ENCODE results near the gene ATP13A3. TPM values are rescaled to one million over a fixed set of nuclear protein-coding genes. Genes with fewer than 3 reads are reported as not detected.

Gene ATP13A3
- total and polyA plus RNA-seq, 10 of the 15 experiments (the other 5 are each of a cell fraction or from before 2014, with no cell fraction given), result 14.0 to 108 (median 69.5) TPM

- Histone ChIP-seq H3K36me3 (ENCODE audit: control insufficient read depth in 2 of 2, insufficient read depth in 2 of 2, low read length in 1 of 2) (peaks cover 7 to 19% of the 10 kb centered on the region in 2 experiments), H3K4me2 (ENCODE audit: control insufficient read depth, insufficient read depth) (no peak overlapping the region), H2AFZ (ENCODE audit: control insufficient read depth, low read depth, low read length) (no peak overlapping the region), H3K9ac (ENCODE audit: control insufficient read depth, insufficient read depth, low read length) (no peak overlapping the region), H3K9me3 (replicated peaks; ENCODE audit: control insufficient read depth, insufficient read depth, low read length) (no peaks in the 10 kb centered on the region), H3K27me3 (replicated peaks in 1 of 2; ENCODE audit: control insufficient read depth in 2 of 2, insufficient read depth in 2 of 2, low read length in 1 of 2) (no peaks in the 10 kb centered on the region), H3K4me3 (no peak overlapping the region), H3K27ac (ENCODE audit: control insufficient read depth, insufficient read depth) (no peak overlapping the region), H3K79me2 (ENCODE audit: control insufficient read depth, insufficient read depth, low read length) (no peaks in the 10 kb centered on the region), H4K20me1 (ENCODE audit: control insufficient read depth, insufficient read depth) (no peaks in the 10 kb centered on the region), H3K4me1 (ENCODE audit: control insufficient read depth, insufficient read depth, low read length) (no peaks in the 10 kb centered on the region)
- in situ Hi-C loops (cut with MboI) (no loop called here), intact Hi-C loops (cut with micrococcal nuclease; ENCODE audit: unreplicated experiment) (no loop called here)
- POLR2A ChIA-PET, result no interaction called here
- no TSS peak for BruUV-seq (replicated peaks)
- no peak for TF ChIP-seq NFYA (IDR thresholded peaks at IDR 0.05; ENCODE audit: borderline replicate concordance, low read depth, low read length)
- TF ChIP-seq TCF12 (IDR thresholded peaks at IDR 0.05; ENCODE audit: low read depth, low read length), result no peak
- RAD21 ChIA-PET (ENCODE audit: unreplicated experiment), result no interaction called here
- FAIRE-seq, result no peak
- WGBS (ENCODE audit: insufficient coverage, insufficient replicate concordance, low lambda C conversion rate, missing lambda C conversion rate), result 100% methylated on average over 1 of the region's 1 CpG
- no peak for ATAC-seq
- DNase-seq (ENCODE audit: low read depth, low spot score), result no peak
- CTCF ChIA-PET, result no interaction called here
- SMC1A ChIA-PET (ENCODE audit: uncharacterized antibody, unreplicated experiment), result no interaction called here
Observed at GRCh38 chr3:194424373-194424772, 62.4 kb downstream of the ATP13A3 start.

GRCh38 chr3:194423317-194423716, 63.5 kb downstream of the ATP13A3 start:
- intact Hi-C loops (cut with micrococcal nuclease; ENCODE audit: unreplicated experiment) (no loop called here), in situ Hi-C loops (cut with MboI) (no loop called here)
- FAIRE-seq, result no peak
- Histone ChIP-seq H3K4me1 (ENCODE audit: control insufficient read depth, insufficient read depth, low read length) (no peaks in the 10 kb centered on the region), H3K4me3 (no peak overlapping the region), H3K36me3 (ENCODE audit: control insufficient read depth in 2 of 2, insufficient read depth in 2 of 2, low read length in 1 of 2) (peaks cover 7 to 17% of the 10 kb centered on the region in 2 experiments; a peak in 3 of 4 replicates), H3K27ac (ENCODE audit: control insufficient read depth, insufficient read depth) (no peak overlapping the region), H4K20me1 (ENCODE audit: control insufficient read depth, insufficient read depth) (no peaks in the 10 kb centered on the region), H3K4me2 (ENCODE audit: control insufficient read depth, insufficient read depth) (no peak overlapping the region), H3K9me3 (replicated peaks; ENCODE audit: control insufficient read depth, insufficient read depth, low read length) (no peaks in the 10 kb centered on the region), H2AFZ (ENCODE audit: control insufficient read depth, low read depth, low read length) (no peak overlapping the region), H3K79me2 (ENCODE audit: control insufficient read depth, insufficient read depth, low read length) (no peaks in the 10 kb centered on the region), H3K9ac (ENCODE audit: control insufficient read depth, insufficient read depth, low read length) (no peak overlapping the region), H3K27me3 (replicated peaks in 1 of 2; ENCODE audit: control insufficient read depth in 2 of 2, insufficient read depth in 2 of 2, low read length in 1 of 2) (no peaks in the 10 kb centered on the region)
- ChIA-PET SMC1A (ENCODE audit: uncharacterized antibody, unreplicated experiment) (no interaction called here), RAD21 (ENCODE audit: unreplicated experiment) (no interaction called here), POLR2A (no interaction called here), CTCF (interaction anchor here (0.6 to 0.8 kb wide), 2 partner anchors 27 to 80 kb away, joined by 3 to 4 read pairs; no protein-coding TSS in a partner anchor)
- no peak for DNase-seq (ENCODE audit: low read depth, low spot score)
- 100% methylated on average over 3 of the region's 3 CpGs for WGBS (ENCODE audit: insufficient coverage, insufficient replicate concordance, low lambda C conversion rate, missing lambda C conversion rate)
- BruUV-seq (replicated peaks), result no TSS peak
- no peak for ATAC-seq
- TF ChIP-seq MXI1 (IDR thresholded peaks at IDR 0.05; ENCODE audit: low read depth, low read length) (no peak), ZNF24 (IDR thresholded peaks at IDR 0.05) (no peak), ZNF384 (IDR thresholded peaks at IDR 0.05; ENCODE audit: borderline replicate concordance, low read depth, low read length) (no peak), ZBTB4 (CRISPR knock-in tag; IDR thresholded peaks at IDR 0.05) (no peak), PKNOX1 (IDR thresholded peaks at IDR 0.05) (no peak), ZBTB33 (IDR thresholded peaks at IDR 0.05) (no peak), CEBPB (IDR thresholded peaks at IDR 0.05; ENCODE audit: borderline replicate concordance in 1 of 2, low read depth in 2 of 2, low read length in 2 of 2) (no peak)
